Measurements from ENCODE around the gene FYCO1.
A peak's percentile ranks its signal among the peaks of the same experiment; 100 is the strongest.

FYCO1 gene

DNA sequence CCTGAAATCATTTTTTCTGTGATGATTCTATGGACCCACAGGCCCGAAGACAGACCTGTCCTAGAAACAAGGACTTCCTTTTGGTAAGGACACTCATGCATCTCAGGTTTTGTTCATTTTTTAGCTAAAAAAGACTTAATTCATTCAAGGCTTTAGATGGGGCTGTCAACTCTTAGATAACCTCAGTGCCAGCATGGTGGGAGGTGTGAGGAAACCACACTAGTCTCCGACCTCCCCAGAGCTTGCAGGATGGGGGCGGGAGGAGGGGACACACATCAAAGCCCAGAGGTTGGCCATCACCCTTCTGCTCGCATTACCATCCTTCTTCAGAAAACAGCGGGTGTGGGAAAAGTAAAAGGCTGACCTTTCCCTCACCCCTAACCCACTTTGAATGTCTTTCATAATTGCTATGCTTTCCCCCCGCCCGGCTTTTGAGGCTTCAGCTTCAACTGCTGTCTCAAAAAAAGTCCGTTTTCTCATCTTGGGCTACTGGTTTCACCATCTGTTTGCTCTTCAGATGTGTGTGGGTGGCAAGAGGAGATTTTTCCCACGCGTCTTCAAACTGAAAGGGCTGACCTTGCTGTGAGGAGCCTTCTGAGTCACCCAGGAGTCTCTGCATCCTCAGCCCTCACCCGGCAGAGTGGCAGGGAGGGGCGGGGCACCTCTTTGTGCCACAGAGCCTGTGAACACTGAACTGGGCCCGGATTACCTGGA is 79.9 kb downstream of the FYCO1 start:
- H2AK5ac ChIP-seq (ENCODE audit: low read depth, low read length), result no peak overlapping the region
- no peak overlapping the region for H2BK120ac ChIP-seq (ENCODE audit: low read depth, low read length)

DNA sequence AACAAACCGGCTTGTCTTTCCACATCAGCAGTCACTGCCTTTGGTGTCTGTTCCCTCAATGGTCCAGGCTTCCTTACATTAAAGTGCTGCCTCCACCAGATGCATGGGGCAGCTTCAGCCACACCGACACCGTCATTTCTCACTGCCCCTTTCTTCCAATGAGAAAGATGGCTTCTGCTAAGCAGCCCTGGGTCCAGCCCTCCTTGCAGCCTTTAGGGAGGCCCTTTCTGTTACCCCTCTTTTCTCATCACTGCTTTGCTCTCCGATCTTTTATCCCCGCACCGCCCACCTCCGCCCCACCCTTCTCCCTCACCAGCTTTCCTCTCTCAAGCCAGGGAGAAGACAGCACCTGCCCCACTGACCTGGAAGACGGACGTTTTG is 80.6 kb downstream of the FYCO1 start:
- Histone ChIP-seq H3K4me1 (ENCODE audit: control insufficient read depth in 2 of 2, insufficient read depth in 1 of 2, low read depth in 1 of 2, low read length in 2 of 2) (peaks cover 9 to 10% of the 10 kb centered on the region in 2 donors), H3K36me3 (replicated peaks in 1 of 2; ENCODE audit: control insufficient read depth in 2 of 2, insufficient read depth in 2 of 2, low read length in 2 of 2) (peaks cover 2 to 11% of the 10 kb centered on the region in 2 donors)
- WGBS, 2 donors (ENCODE audit: extremely low coverage in 2 of 2, insufficient read length in 2 of 2, insufficient replicate concordance in 1 of 2), result 100% methylated on average over 2 of the region's 9 CpGs; no CpG with 5 or more reads in 1 of the 2 donors

More for the DNA sequence above, 79.9 kb downstream of the FYCO1 start:
- H3K79me1 ChIP-seq (ENCODE audit: low read depth, low read length), result no peaks in the 10 kb centered on the region
- H3K27me3 ChIP-seq (ENCODE audit: control insufficient read depth in 3 of 3, insufficient read depth in 3 of 3, low read depth in 1 of 3, low read length in 3 of 3), result no peaks in the 10 kb centered on the region
- peaks cover 9 to 10% of the 10 kb centered on the region in 2 donors for H3K4me1 ChIP-seq (ENCODE audit: control insufficient read depth in 2 of 2, insufficient read depth in 1 of 2, low read depth in 1 of 2, low read length in 2 of 2)
- no CpG with 5 or more reads among the region's 13 CpGs for WGBS, 2 donors (ENCODE audit: extremely low coverage in 2 of 2, insufficient read length in 2 of 2, insufficient replicate concordance in 1 of 2)
- H2AFZ ChIP-seq (ENCODE audit: low read length), result peak overlapping the region; percentile 52
- H2BK15ac ChIP-seq (ENCODE audit: low read length), result no peak overlapping the region
- H2BK5ac ChIP-seq (ENCODE audit: low read length), result peak overlapping the region; percentile 17
- no peak overlapping the region for H3K23ac ChIP-seq (ENCODE audit: low read depth, low read length, poor library complexity)
- no peak overlapping the region for H3K4me2 ChIP-seq (ENCODE audit: insufficient read depth, low read length, poor library complexity, severe bottlenecking)
- H3K4ac ChIP-seq (ENCODE audit: low read length), result no peak overlapping the region
- H3K27ac ChIP-seq (replicated peaks; ENCODE audit: low read length), result no peak overlapping the region
- no peak for DNase-seq (ENCODE audit: low spot score)
- peaks cover 3 to 17% of the 10 kb centered on the region in 2 donors for H3K36me3 ChIP-seq (replicated peaks in 1 of 2; ENCODE audit: control insufficient read depth in 2 of 2, insufficient read depth in 2 of 2, low read length in 2 of 2)
- H3K4me3 ChIP-seq (ENCODE audit: low read length in 2 of 2), result no peak overlapping the region
- H3K9me3 ChIP-seq (replicated peaks in 1 of 2; ENCODE audit: control insufficient read depth in 2 of 2, insufficient read depth in 1 of 2, low read depth in 1 of 2, low read length in 2 of 2), result no peaks in the 10 kb centered on the region
- no peak overlapping the region for H4K91ac ChIP-seq (ENCODE audit: low read depth, low read length, poor library complexity)
- no peak overlapping the region for H2BK12ac ChIP-seq (ENCODE audit: low read length)
- no peak overlapping the region for H4K8ac ChIP-seq (ENCODE audit: low read depth, low read length)
- H3K14ac ChIP-seq (ENCODE audit: low read length), result no peak overlapping the region
- H3K18ac ChIP-seq (ENCODE audit: low read length), result no peak overlapping the region
- H3K9ac ChIP-seq (ENCODE audit: low read depth, low read length, poor library complexity), result no peak overlapping the region

GRCh38 chr3:45914362-45915058 is 81.1 kb downstream of the FYCO1 start:
- H2BK15ac ChIP-seq (ENCODE audit: low read length), result no peak overlapping the region
- H2AFZ ChIP-seq (ENCODE audit: low read length), result no peak overlapping the region
- peaks cover 9 to 10% of the 10 kb centered on the region in 2 donors for H3K4me1 ChIP-seq (ENCODE audit: control insufficient read depth in 2 of 2, insufficient read depth in 1 of 2, low read depth in 1 of 2, low read length in 2 of 2)
- H4K8ac ChIP-seq (ENCODE audit: low read depth, low read length), result no peak overlapping the region
- peak overlapping the region; percentile 1 for H2AK5ac ChIP-seq (ENCODE audit: low read depth, low read length)
- no peak overlapping the region for H2BK12ac ChIP-seq (ENCODE audit: low read length)
- no peak overlapping the region for H3K14ac ChIP-seq (ENCODE audit: low read length)
- H3K79me1 ChIP-seq (ENCODE audit: low read depth, low read length), result no peaks in the 10 kb centered on the region
- no peak overlapping the region for H2BK5ac ChIP-seq (ENCODE audit: low read length)
- DNase-seq (ENCODE audit: low spot score), result no peak
- no peak overlapping the region for H4K91ac ChIP-seq (ENCODE audit: low read depth, low read length, poor library complexity)
- no CpG with 5 or more reads among the region's 7 CpGs for WGBS, 2 donors (ENCODE audit: extremely low coverage in 2 of 2, insufficient read length in 2 of 2, insufficient replicate concordance in 1 of 2)
- H3K27ac ChIP-seq (replicated peaks; ENCODE audit: low read length), result no peak overlapping the region
- H3K23ac ChIP-seq (ENCODE audit: low read depth, low read length, poor library complexity), result no peak overlapping the region
- H3K36me3 ChIP-seq (replicated peaks in 1 of 2; ENCODE audit: control insufficient read depth in 2 of 2, insufficient read depth in 2 of 2, low read length in 2 of 2), result peaks cover 0 to 5% of the 10 kb centered on the region in 2 donors
- no peak overlapping the region for H3K4ac ChIP-seq (ENCODE audit: low read length)
- H3K4me3 ChIP-seq (ENCODE audit: low read length in 2 of 2), result no peak overlapping the region
- no peak overlapping the region for H3K4me2 ChIP-seq (ENCODE audit: insufficient read depth, low read length, poor library complexity, severe bottlenecking)
- H2BK120ac ChIP-seq (ENCODE audit: low read depth, low read length), result no peak overlapping the region
- H3K9ac ChIP-seq (ENCODE audit: low read depth, low read length, poor library complexity), result no peak overlapping the region
- no peaks in the 10 kb centered on the region for H3K27me3 ChIP-seq (ENCODE audit: control insufficient read depth in 3 of 3, insufficient read depth in 3 of 3, low read depth in 1 of 3, low read length in 3 of 3)
- H3K9me3 ChIP-seq (replicated peaks in 1 of 2; ENCODE audit: control insufficient read depth in 2 of 2, insufficient read depth in 1 of 2, low read depth in 1 of 2, low read length in 2 of 2), result no peaks in the 10 kb centered on the region
- no peak overlapping the region for H3K18ac ChIP-seq (ENCODE audit: low read length)

More for the DNA sequence above, 80.6 kb downstream of the FYCO1 start:
- no peak for DNase-seq (ENCODE audit: low spot score)
- Histone ChIP-seq H2BK120ac (ENCODE audit: low read depth, low read length) (no peak overlapping the region), H3K4me2 (ENCODE audit: insufficient read depth, low read length, poor library complexity, severe bottlenecking) (no peak overlapping the region), H3K27ac (replicated peaks; ENCODE audit: low read length) (no peak overlapping the region), H3K23ac (ENCODE audit: low read depth, low read length, poor library complexity) (no peak overlapping the region), H2AFZ (ENCODE audit: low read length) (no peak overlapping the region), H3K9me3 (replicated peaks in 1 of 2; ENCODE audit: control insufficient read depth in 2 of 2, insufficient read depth in 1 of 2, low read depth in 1 of 2, low read length in 2 of 2) (no peaks in the 10 kb centered on the region), H3K4ac (ENCODE audit: low read length) (no peak overlapping the region), H3K9ac (ENCODE audit: low read depth, low read length, poor library complexity) (no peak overlapping the region), H4K91ac (ENCODE audit: low read depth, low read length, poor library complexity) (no peak overlapping the region), H2BK12ac (ENCODE audit: low read length) (no peak overlapping the region), H3K14ac (ENCODE audit: low read length) (no peak overlapping the region), H4K8ac (ENCODE audit: low read depth, low read length) (no peak overlapping the region), H3K18ac (ENCODE audit: low read length) (no peak overlapping the region), H3K27me3 (ENCODE audit: control insufficient read depth in 3 of 3, insufficient read depth in 3 of 3, low read depth in 1 of 3, low read length in 3 of 3) (no peaks in the 10 kb centered on the region), H2BK5ac (ENCODE audit: low read length) (no peak overlapping the region), H3K79me1 (ENCODE audit: low read depth, low read length) (no peaks in the 10 kb centered on the region), H2BK15ac (ENCODE audit: low read length) (no peak overlapping the region), H3K4me3 (ENCODE audit: low read length in 2 of 2) (no peak overlapping the region), H2AK5ac (ENCODE audit: low read depth, low read length) (peak overlapping the region; percentile 1)

GRCh38 chr3:45912435-45912834 is 83.2 kb downstream of the FYCO1 start:
- WGBS, 2 donors (ENCODE audit: extremely low coverage in 2 of 2, insufficient read length in 2 of 2, insufficient replicate concordance in 1 of 2), result no CpG with 5 or more reads among the region's 6 CpGs
- Histone ChIP-seq H3K14ac (ENCODE audit: low read length) (no peak overlapping the region), H2BK5ac (ENCODE audit: low read length) (no peak overlapping the region), H2BK12ac (ENCODE audit: low read length) (no peak overlapping the region), H4K91ac (ENCODE audit: low read depth, low read length, poor library complexity) (no peak overlapping the region), H3K4me2 (ENCODE audit: insufficient read depth, low read length, poor library complexity, severe bottlenecking) (no peak overlapping the region), H3K27me3 (ENCODE audit: control insufficient read depth in 3 of 3, insufficient read depth in 3 of 3, low read depth in 1 of 3, low read length in 3 of 3) (no peaks in the 10 kb centered on the region), H3K79me1 (ENCODE audit: low read depth, low read length) (no peaks in the 10 kb centered on the region), H3K27ac (replicated peaks; ENCODE audit: low read length) (no peak overlapping the region), H3K9me3 (replicated peaks in 1 of 2; ENCODE audit: control insufficient read depth in 2 of 2, insufficient read depth in 1 of 2, low read depth in 1 of 2, low read length in 2 of 2) (no peaks in the 10 kb centered on the region), H3K18ac (ENCODE audit: low read length) (peak overlapping the region; percentile 54), H3K4ac (ENCODE audit: low read length) (no peak overlapping the region), H4K8ac (ENCODE audit: low read depth, low read length) (no peak overlapping the region), H3K36me3 (replicated peaks in 1 of 2; ENCODE audit: control insufficient read depth in 2 of 2, insufficient read depth in 2 of 2, low read length in 2 of 2) (no peaks in the 10 kb centered on the region), H2AK5ac (ENCODE audit: low read depth, low read length) (no peak overlapping the region), H2BK120ac (ENCODE audit: low read depth, low read length) (no peak overlapping the region), H2BK15ac (ENCODE audit: low read length) (no peak overlapping the region), H3K23ac (ENCODE audit: low read depth, low read length, poor library complexity) (no peak overlapping the region), H3K4me3 (ENCODE audit: low read length in 2 of 2) (no peak overlapping the region), H2AFZ (ENCODE audit: low read length) (no peak overlapping the region), H3K4me1 (ENCODE audit: control insufficient read depth in 2 of 2, insufficient read depth in 1 of 2, low read depth in 1 of 2, low read length in 2 of 2) (peaks cover 9 to 10% of the 10 kb centered on the region in 2 donors), H3K9ac (ENCODE audit: low read depth, low read length, poor library complexity) (no peak overlapping the region)
- DNase-seq (ENCODE audit: low spot score), result no peak

Measured in neuronal stem cell (in vitro differentiated cells).